GM23248 (cell line): ENCODE measurements around the gene GGTLC1. TPM values are rescaled to one million over a fixed set of nuclear protein-coding genes. Genes with fewer than 3 reads are reported as not detected.

Experiments used
- DNase-seq: peaks from one replicate; pipeline ENCODE4 v3.0.0-alpha.2; 2015
- H2AFZ ChIP-seq: fragments of 200-600 bp; sonication (generic); 2 replicates; pipeline ENCODE4 v1.6.1; 2016; ENCODE audit warnings: antibody characterized with exemption
- H3F3A ChIP-seq: fragments of 200-600 bp; sonication (generic); 2 replicates; pipeline ENCODE4 v1.6.1; 2016; ENCODE audit warnings: mild to moderate bottlenecking, antibody characterized with exemption, mixed run types; ENCODE audit not compliant: insufficient read depth
- H3K27ac ChIP-seq: fragments of 200-600 bp; sonication (generic); 2 replicates; pipeline ENCODE4 v1.5.1; 2016; ENCODE audit warnings: mild to moderate bottlenecking
- H3K27me3 ChIP-seq: fragments of 200-600 bp; sonication (generic); replicated peaks from 2 replicates; pipeline ENCODE4 v1.6.1; 2016; ENCODE audit warnings: mild to moderate bottlenecking; ENCODE audit not compliant: insufficient read depth
- H3K36me3 ChIP-seq: fragments of 200-600 bp; sonication (generic); 2 replicates; pipeline ENCODE4 v1.6.1; 2016; ENCODE audit warnings: low read depth, mild to moderate bottlenecking
- H3K4me1 ChIP-seq: fragments of 200-600 bp; sonication (generic); 2 replicates; pipeline ENCODE4 v1.6.1; 2016; ENCODE audit warnings: mild to moderate bottlenecking; ENCODE audit not compliant: insufficient read depth
- H3K4me2 ChIP-seq: fragments of 200-600 bp; sonication (generic); one replicate; pipeline ENCODE4 v1.6.1; 2016; ENCODE audit warnings: mild to moderate bottlenecking; ENCODE audit not compliant: unreplicated experiment
- H3K4me3 ChIP-seq: fragments of 200-600 bp; sonication (generic); 2 replicates; pipeline ENCODE4 v1.5.1; 2016; ENCODE audit warnings: mild to moderate bottlenecking
- H3K79me2 ChIP-seq: fragments of 200-600 bp; sonication (generic); 2 replicates; pipeline ENCODE4 v1.6.1; 2016; ENCODE audit warnings: mild to moderate bottlenecking; ENCODE audit not compliant: insufficient read depth
- H3K9ac ChIP-seq: fragments of 200-600 bp; sonication (generic); 2 replicates; pipeline ENCODE4 v1.6.1; 2016; ENCODE audit warnings: mild to moderate bottlenecking
- H3K9me2 ChIP-seq: fragments of 200-600 bp; sonication (generic); 2 replicates; pipeline ENCODE4 v1.6.1; 2016; ENCODE audit warnings: mixed run types, mild to moderate bottlenecking, moderate library complexity; ENCODE audit not compliant: insufficient read depth
- H3K9me3 ChIP-seq: fragments of 200-600 bp; sonication (generic); one replicate; pipeline ENCODE4 v1.6.1; 2017; ENCODE audit warnings: low read depth
- H4K20me1 ChIP-seq: fragments of 200-600 bp; sonication (generic); 2 replicates; pipeline ENCODE4 v1.6.0; 2016; ENCODE audit not compliant: insufficient read depth
- EZH2 ChIP-seq: fragments of 200-600 bp; sonication (generic); IDR thresholded peaks from 2 replicates; pipeline ENCODE4 v1.6.1; 2018; ENCODE audit warnings: antibody characterized with exemption, mild to moderate bottlenecking; ENCODE audit not compliant: insufficient read depth, poor library complexity, severe bottlenecking
- EZH2phosphoT487 ChIP-seq: fragments of 200-600 bp; sonication (generic); IDR thresholded peaks from 2 replicates; pipeline ENCODE4 v1.6.1; 2018; ENCODE audit warnings: antibody characterized with exemption, moderate library complexity, mild to moderate bottlenecking, low read depth; ENCODE audit not compliant: insufficient read depth
- WGBS, 2 experiments: methylation state at CpG; one replicate each; pipeline ENCODE4 v1.1.6; 2015 to 2017; ENCODE audit warnings: low lambda C conversion rate in 2 of 2, low coverage in 1 of 2; ENCODE audit errors: missing lambda C conversion rate in 2 of 2; 5-methylcytosine and 5-hydroxymethylcytosine counted together
- in situ Hi-C: fragments of 300-500 bp; cut with MboI; formaldehyde crosslinking; loops from 2 replicates; pipeline ENCODE4 v1.15.0; 2020
- polyA plus RNA-seq: library from polyadenylated mRNA; unstranded; fragments of >200 nt; fragmentation: Nextera tagmentation; extraction: Ambion mirVana; gene quantifications from 2 replicates; pipeline ENCODE4 v1.2.1, GENCODE V29; 2016
- total RNA-seq: library from RNA; depleted of rRNA; stranded (reverse); fragments of >200 nt; shearing (Covaris generic); gene quantifications from 2 replicates; pipeline ENCODE4 v1.2.3, GENCODE V29; 2014

Gene GGTLC1
- total and polyA plus RNA-seq, 2 experiments from 2014 or later: not detected

DNA sequence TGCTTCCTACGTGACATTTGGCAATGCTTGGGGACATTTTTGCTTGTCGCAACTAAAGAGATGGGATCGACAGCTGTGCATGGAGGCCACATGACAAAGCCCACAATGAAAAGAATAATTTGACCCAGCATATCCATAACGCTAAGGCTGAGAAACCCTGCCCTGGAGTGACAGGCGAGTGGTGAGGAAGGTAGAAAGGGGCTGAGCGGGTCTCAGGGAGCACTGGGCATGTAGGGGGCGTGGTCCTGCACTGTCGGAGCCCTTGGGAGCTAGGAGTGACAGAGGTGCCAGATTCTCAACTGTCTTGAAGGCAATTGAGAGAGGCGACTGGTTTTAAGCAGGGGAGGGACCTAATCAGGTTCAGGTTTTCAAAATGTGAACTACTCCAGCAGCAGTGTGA lies 13.6 kb downstream of the GGTLC1 start:
- no peaks in the 10 kb centered on the region for H3K9me2 ChIP-seq

DNA sequence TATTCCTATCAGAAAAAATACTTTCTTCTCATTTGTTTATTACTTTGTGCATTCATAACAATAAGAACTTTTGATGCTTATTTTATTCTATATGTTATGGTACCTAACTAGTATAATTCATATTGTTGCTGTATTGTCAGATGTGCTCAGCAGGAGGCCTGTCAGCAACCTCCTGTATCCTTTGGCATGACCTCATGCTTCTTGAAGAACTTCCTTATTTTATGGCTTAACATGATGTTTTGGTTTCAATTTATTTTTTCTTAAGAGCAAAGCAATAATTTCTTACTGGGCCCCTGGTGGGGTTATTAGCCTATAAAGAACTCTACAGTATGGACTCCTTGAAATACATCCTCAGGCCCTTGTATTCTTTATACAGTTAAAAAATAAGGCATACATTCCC lies 17.3 kb downstream of the GGTLC1 start:
- in situ Hi-C loops: no loop called here
- DNase-seq: no peak
- no peak overlapping the region for H3K27ac ChIP-seq
- no peaks in the 10 kb centered on the region for H3K9me2 ChIP-seq
- H4K20me1 ChIP-seq: no peaks in the 10 kb centered on the region
- H3K4me1 ChIP-seq: no peaks in the 10 kb centered on the region
- no peaks in the 10 kb centered on the region for H3F3A ChIP-seq
- no peak overlapping the region for H2AFZ ChIP-seq
- H3K79me2 ChIP-seq: no peaks in the 10 kb centered on the region
- H3K9ac ChIP-seq: no peak overlapping the region
- H3K36me3 ChIP-seq: no peaks in the 10 kb centered on the region
- H3K4me2 ChIP-seq: no peak overlapping the region
- H3K27me3 ChIP-seq: 0 out of 2 replicates have a peak, but pooled peaks cover 7% of the 10 kb centered on the region
- TF ChIP-seq EZH2 (no peak), EZH2phosphoT487 (no peak)
- no peak overlapping the region for H3K4me3 ChIP-seq
- no peaks in the 10 kb centered on the region for H3K9me3 ChIP-seq

More for the DNA sequence above, 13.6 kb downstream of the GGTLC1 start:
- H3K27ac ChIP-seq: no peak overlapping the region
- no peaks in the 10 kb centered on the region for H3F3A ChIP-seq
- 5 to 7% methylated on average over 9 of the region's 9 CpGs for WGBS, 2 experiments
- H3K4me1 ChIP-seq: no peaks in the 10 kb centered on the region
- H4K20me1 ChIP-seq: no peaks in the 10 kb centered on the region
- H3K36me3 ChIP-seq: no peaks in the 10 kb centered on the region
- H3K4me3 ChIP-seq: no peak overlapping the region
- no peak overlapping the region for H3K4me2 ChIP-seq
- H3K79me2 ChIP-seq: no peaks in the 10 kb centered on the region
- DNase-seq: no peak
- H3K9ac ChIP-seq: no peak overlapping the region
- H3K27me3 ChIP-seq: 0 out of 2 replicates have a peak, but pooled peaks cover 7% of the 10 kb centered on the region
- no peak overlapping the region for H2AFZ ChIP-seq
- in situ Hi-C loops: loop anchor here (25.0 kb wide), 1 partner anchor 288 kb away; the partner anchor contains the start of gene CST4
- no peaks in the 10 kb centered on the region for H3K9me3 ChIP-seq
- TF ChIP-seq EZH2 (no peak), EZH2phosphoT487 (no peak)

GRCh38 chr20:23970049-23970448 lies 18.5 kb downstream of the GGTLC1 start:
- no peak overlapping the region for H3K4me3 ChIP-seq
- in situ Hi-C loops: no loop called here
- no peaks in the 10 kb centered on the region for H3K4me1 ChIP-seq
- WGBS, 2 experiments: 17 to 35% methylated on average over 1 of the region's 1 CpG
- H4K20me1 ChIP-seq: no peaks in the 10 kb centered on the region
- no peaks in the 10 kb centered on the region for H3K9me2 ChIP-seq
- no peak for TF ChIP-seq EZH2
- no peak for TF ChIP-seq EZH2phosphoT487
- H3K9ac ChIP-seq: no peak overlapping the region
- H2AFZ ChIP-seq: no peak overlapping the region
- H3K4me2 ChIP-seq: no peak overlapping the region
- no peaks in the 10 kb centered on the region for H3K36me3 ChIP-seq
- no peak for DNase-seq
- no peaks in the 10 kb centered on the region for H3K79me2 ChIP-seq
- 0 out of 2 replicates have a peak, but pooled peaks cover 7% of the 10 kb centered on the region for H3K27me3 ChIP-seq
- H3K27ac ChIP-seq: no peak overlapping the region
- H3F3A ChIP-seq: no peaks in the 10 kb centered on the region
- H3K9me3 ChIP-seq: no peaks in the 10 kb centered on the region

GRCh38 chr20:23967616-23967979 lies 21.0 kb downstream of the GGTLC1 start:
- Histone ChIP-seq H3K9me3 (no peaks in the 10 kb centered on the region), H3F3A (no peaks in the 10 kb centered on the region), H3K9me2 (no peaks in the 10 kb centered on the region), H2AFZ (no peak overlapping the region), H3K27me3 (0 out of 2 replicates have a peak, but pooled peaks cover 7% of the 10 kb centered on the region), H3K4me3 (no peak overlapping the region), H3K4me2 (no peak overlapping the region), H3K4me1 (no peaks in the 10 kb centered on the region), H3K9ac (no peak overlapping the region), H3K27ac (no peak overlapping the region), H3K79me2 (no peaks in the 10 kb centered on the region), H4K20me1 (no peaks in the 10 kb centered on the region), H3K36me3 (no peaks in the 10 kb centered on the region)
- in situ Hi-C loops: no loop called here
- TF ChIP-seq EZH2: no peak
- TF ChIP-seq EZH2phosphoT487: no peak
- 28 to 29% methylated on average over 7 of the region's 7 CpGs for WGBS, 2 experiments
- DNase-seq: no peak

- WGBS, 2 experiments: 31 to 40% methylated on average over 8 of the region's 8 CpGs
Observed at GRCh38 chr20:23966927-23967615, 21.5 kb downstream of the GGTLC1 start.

More at GRCh38 chr20:23966927-23967615, 21.5 kb downstream of the GGTLC1 start:
- H3K4me1 ChIP-seq: no peaks in the 10 kb centered on the region
- no peaks in the 10 kb centered on the region for H4K20me1 ChIP-seq
- no peak overlapping the region for H3K27ac ChIP-seq
- H2AFZ ChIP-seq: no peak overlapping the region
- no peaks in the 10 kb centered on the region for H3K79me2 ChIP-seq
- H3K9me2 ChIP-seq: no peaks in the 10 kb centered on the region
- no peak overlapping the region for H3K4me2 ChIP-seq
- H3K9me3 ChIP-seq: no peaks in the 10 kb centered on the region
- 0 out of 2 replicates have a peak, but pooled peaks cover 4% of the 10 kb centered on the region for H3K27me3 ChIP-seq
- no peaks in the 10 kb centered on the region for H3F3A ChIP-seq
- TF ChIP-seq EZH2phosphoT487: no peak
- no peak for TF ChIP-seq EZH2
- H3K4me3 ChIP-seq: no peak overlapping the region
- in situ Hi-C loops: no loop called here
- no peak overlapping the region for H3K9ac ChIP-seq
- no peak for DNase-seq
- no peaks in the 10 kb centered on the region for H3K36me3 ChIP-seq
